ENCODE results near the gene ZEB1.

GRCh38 chr10:31366703-31367102 lies 47.7 kb downstream of the ZEB1 start:
- TF ChIP-seq CTCF (IDR thresholded peaks at IDR 0.05) = no peak
- TF ChIP-seq EZH2phosphoT487 (IDR thresholded peaks at IDR 0.05) = no peak
- TF ChIP-seq EZH2 (IDR thresholded peaks at IDR 0.05) = no peak

Data from neural progenitor cell (in vitro differentiated cells).